Stimulated activated CD8-positive, alpha-beta memory T cell treated with anti-CD3 and anti-CD28 coated beads, Interleukin-15, amount 100 ng/mL, for 24 hours (primary cell): ENCODE measurements around the gene RAB6C.
"Not testable (repeated sequence)": the region's sequence is repeated elsewhere in the genome, so short reads cannot be mapped to it uniquely, and the experiment has no call there.

ENCODE experiments used
- DNase-seq: peaks from one replicate; pipeline ENCODE4 v3.0.0-alpha.2; 2020; ENCODE audit warnings: low read depth

RAB6C gene

DNA sequence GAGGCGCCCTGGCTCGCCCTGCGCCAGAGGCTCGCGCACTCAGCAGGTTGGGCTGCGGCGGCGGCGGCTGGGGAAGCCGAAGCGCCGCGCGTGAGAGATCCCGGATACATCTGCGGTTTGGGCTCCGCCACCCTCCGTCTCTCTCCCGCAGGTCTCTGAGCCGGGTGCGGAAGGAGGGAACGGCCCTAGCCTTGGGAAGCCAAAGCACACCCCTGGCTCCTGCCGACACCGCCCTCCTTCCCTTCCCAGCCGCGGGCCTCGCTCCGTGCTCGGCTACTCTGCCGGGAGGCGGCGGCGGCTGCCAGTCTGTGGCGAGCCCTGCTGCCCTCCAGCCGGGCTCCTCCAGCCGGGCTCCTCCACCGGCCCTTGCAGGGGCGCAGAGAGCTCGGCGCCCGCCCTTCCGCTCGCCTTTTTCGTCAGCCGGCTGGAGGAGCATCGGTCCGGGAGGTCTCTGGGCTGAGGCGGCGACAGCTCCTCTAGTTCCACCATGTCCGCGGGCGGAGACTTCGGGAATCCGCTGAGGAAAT lies at the start of gene RAB6C:
TSS of gene RAB6C (plus strand) at position 38 of the 527 bp plus-strand sequence. CDS start at position 488, 450 bp downstream.
- not testable (repeated sequence) for DNase-seq

DNA sequence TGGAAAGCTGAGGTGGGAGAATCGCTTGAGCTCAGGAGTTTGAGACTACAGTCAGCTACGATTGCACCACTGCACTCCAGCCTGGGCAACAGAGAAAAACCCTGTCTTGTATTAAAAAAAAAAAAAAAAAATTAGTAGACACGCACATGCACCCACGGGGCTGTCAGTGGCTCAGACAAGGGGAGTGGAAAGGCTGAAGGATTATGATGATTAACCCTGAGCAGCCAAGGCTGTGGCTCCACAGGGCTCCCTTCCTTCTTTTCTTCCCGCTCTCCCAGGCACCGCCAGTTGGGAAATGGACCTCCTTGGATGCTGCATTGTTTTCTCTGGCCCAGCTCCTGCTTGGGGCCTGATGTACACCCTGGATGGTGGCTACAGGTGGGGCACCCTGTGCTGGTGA lies 49.0 kb upstream of the RAB6C start:
- no peak for DNase-seq

DNA sequence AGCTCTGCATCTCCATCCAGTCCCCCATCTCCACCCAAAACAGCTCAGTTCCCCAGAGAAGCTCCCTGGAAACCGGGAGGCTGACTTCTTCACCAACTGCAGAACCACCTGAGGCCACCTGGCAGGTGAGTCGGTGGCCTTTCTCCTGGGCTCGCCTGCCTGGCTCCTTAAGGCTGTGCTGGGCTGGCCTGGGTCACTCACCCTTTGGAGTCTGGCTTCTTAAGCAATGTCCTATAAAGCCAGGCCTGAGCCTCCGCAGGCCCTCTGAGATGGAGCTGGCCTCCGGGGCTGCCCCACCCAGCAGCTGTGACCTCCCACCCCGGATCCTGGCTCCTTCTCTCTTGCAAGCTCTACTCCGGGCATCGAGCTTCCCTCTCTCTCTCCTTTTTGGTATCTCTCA lies 46.1 kb upstream of the RAB6C start:
- not testable (repeated sequence) for DNase-seq

DNA sequence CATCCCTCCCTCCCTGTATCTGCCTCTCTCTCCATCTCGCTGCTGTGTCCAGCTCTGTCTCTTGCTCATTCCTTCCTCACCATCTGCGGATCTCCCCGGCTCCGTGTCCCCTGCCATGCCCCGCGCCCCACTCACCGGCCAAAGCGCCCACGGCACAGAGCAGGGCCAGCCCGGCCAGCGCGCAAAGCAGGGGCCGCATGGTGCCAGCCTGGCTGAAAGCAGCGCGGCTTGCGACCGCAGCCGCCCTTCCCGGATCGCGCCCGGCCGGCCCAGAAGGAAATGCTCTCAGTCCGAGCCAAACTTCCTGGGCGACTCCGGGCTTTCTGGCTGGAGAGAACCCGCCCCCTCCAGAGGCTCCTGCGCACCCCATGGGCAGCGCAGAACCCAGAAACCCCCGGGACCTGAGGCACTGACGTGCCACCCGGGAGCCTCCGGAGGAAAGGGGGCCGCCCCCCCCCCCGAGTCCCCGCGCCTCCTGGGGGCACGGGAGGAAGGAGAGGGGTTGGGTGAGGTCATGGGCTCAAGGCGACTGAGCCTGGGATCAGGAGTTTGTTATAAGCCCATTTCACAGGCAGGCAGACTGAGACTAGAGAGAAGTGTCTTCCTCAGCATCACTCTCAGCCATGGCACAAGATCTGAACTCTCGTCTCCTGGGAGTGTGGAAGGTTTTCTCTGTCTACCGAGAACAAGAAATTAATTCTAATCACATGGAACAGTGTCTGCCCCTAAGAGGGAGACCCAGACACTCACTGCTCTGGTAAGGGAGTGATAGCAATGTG lies 45.2 kb upstream of the RAB6C start:
- no peak for DNase-seq

DNA sequence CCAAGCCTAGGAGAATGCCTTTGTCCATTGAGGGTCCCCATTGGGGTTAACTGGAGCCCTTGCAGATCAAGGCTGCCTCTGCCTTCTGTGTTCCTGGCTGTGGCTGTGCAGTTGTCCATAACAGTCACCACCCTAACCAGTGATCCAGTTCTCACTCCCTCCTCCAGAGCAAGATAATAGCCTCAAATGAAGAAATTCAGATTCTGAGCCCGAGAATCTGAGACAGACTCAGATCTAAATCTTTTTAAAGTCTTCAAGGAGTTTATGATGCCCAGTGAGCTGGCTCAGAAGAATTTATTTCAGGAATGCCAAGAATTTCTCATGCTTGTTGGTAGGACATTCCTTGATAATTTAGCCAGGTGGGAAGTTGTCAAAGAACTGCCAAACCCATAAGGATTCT lies 44.3 kb upstream of the RAB6C start:
- DNase-seq = no peak

DNA sequence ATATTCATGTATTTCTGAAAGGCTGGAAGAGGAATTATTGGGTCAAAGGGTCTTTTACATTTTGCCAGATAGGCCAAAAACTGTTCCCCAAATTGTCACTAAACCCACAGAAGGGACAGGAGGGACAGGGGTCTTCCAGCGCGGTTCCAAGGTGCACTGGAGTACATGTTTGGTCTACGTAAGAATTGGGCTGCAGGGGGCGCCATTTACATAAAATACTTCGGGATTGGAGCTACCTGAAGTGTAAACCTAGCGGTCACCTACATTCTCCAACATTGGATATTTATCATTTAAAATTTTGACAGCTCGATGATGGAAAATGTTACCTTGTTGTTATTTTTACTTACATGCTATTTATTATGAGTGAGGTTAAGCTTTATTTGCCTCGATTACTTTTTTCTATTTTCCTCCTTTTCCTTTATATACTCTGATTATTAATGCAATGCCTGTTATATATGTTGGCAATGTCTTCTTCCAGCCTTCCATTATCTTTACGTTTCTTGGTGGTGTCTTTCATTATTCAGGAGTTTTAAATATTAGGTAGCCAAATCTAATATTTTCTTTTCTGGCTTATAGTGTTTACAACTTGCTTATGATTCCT lies 43.0 kb upstream of the RAB6C start:
- DNase-seq = no peak

- DNase-seq = not testable (repeated sequence)
Observed at GRCh38 chr2:129938850-129939471, 40.5 kb upstream of the RAB6C start.

DNA sequence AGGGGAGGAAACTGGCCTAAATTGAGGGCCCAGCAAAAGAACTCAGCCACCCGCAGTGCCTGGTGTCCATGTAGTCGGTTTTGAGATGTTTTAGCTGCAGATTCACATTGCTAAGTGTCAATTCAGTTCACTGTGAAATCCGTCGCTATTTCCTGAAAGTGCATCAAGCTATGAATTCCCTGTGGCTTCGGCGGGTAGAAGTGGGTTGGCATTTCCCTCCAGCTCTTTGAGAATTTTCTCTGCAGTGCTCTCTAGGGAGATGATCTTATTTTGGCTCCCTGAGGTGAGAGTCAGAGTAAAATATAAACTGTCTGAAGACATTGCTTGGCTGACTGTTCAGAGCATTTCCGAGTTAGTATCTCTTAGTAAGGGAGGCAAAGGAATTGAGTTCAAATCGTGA lies 36.0 kb upstream of the RAB6C start:
- DNase-seq = not testable (repeated sequence)

- no peak for DNase-seq
Observed at GRCh38 chr2:129945557-129945956, 33.9 kb upstream of the RAB6C start.

GRCh38 chr2:129947712-129948111 lies 31.8 kb upstream of the RAB6C start:
- DNase-seq = not testable (repeated sequence)

DNA sequence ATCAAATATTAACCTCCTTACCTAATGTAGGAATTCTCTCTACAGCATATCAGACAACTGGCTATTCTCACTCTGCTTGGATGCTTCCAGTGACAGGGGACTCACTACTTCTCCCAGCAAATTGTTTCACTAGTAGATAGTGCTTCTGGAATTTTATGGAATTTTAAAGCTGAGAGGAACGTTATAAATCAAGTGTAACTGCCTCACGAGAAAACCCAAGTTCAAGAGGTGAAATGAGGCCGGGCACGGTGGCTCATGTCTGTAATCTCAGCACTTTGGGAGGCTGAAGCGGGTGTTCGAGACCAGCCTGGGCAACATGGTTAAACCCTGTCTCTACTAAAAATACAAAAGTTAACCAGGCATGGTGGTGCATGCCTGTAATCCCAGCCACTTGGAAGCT lies 23.3 kb upstream of the RAB6C start:
- DNase-seq = not testable (repeated sequence)

- no peak for DNase-seq
Observed at GRCh38 chr2:129957891-129958290, 21.6 kb upstream of the RAB6C start.

GRCh38 chr2:129958736-129959135 lies 20.7 kb upstream of the RAB6C start:
- not testable (repeated sequence) for DNase-seq

GRCh38 chr2:129968605-129969004 lies 10.9 kb upstream of the RAB6C start:
- DNase-seq = not testable (repeated sequence)

- DNase-seq = no peak
Observed at GRCh38 chr2:129975016-129975774, 4.3 kb upstream of the RAB6C start.

GRCh38 chr2:129976969-129977368 lies 2.5 kb upstream of the RAB6C start:
- DNase-seq = not testable (repeated sequence)

DNA sequence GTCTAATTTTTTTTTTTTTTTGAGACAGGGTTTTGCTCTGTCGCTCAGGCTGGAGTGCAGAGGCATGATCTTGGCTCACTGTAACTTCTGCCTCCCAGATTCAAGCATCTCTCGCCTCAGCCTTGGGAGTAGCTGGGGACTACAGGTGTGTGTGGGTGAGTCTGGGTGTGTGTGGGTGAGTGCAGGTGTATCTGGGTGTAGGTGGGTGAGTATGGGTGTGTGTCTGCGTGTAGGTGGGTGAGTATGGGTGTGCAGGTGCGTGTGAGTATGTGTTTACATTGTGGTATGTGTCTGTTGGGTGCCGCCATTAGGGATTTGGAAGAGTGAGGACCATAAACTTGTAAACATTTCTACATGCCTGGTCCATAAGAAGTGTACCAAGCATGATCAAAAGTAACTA lies 1.5 kb upstream of the RAB6C start:
- DNase-seq = no peak

- DNase-seq = not testable (repeated sequence)
Observed at GRCh38 chr2:129980246-129980645, 780 bp downstream of the RAB6C start.

- DNase-seq = not testable (repeated sequence)
Observed at GRCh38 chr2:129981689-129982088, 2.2 kb downstream of the RAB6C start.

GRCh38 chr2:129984426-129984825 lies 5.0 kb downstream of the RAB6C start:
- DNase-seq = no peak

DNA sequence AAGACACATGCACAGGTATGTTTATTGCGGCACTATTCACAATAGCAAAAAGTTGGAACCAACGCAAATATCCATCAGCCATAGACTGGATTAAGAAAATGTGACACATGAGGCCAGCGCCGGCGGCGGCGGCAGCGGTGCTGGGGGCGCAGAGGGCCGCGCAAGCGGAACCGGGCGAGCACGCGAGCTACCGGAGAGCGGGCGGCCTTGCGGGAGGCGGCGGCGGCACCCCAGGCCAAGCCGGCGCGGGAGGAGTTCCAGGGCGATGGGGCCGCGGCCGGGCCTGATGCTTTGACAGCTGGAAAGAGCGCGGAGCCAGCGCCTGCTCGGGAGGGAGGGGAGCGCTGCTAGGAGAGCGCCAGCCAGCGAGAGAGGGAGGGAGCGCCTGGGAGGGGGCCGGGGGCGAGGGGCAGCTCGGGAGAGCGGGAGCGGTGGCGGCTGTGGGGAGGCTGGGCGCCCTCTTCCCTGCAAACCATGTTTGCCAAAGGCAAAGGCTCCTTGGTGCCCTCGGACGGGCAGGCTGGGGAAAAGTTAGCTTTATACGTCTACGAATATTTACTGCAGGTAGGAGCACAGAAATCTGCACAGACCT lies 13.0 kb downstream of the RAB6C start:
- DNase-seq = not testable (repeated sequence)

DNA sequence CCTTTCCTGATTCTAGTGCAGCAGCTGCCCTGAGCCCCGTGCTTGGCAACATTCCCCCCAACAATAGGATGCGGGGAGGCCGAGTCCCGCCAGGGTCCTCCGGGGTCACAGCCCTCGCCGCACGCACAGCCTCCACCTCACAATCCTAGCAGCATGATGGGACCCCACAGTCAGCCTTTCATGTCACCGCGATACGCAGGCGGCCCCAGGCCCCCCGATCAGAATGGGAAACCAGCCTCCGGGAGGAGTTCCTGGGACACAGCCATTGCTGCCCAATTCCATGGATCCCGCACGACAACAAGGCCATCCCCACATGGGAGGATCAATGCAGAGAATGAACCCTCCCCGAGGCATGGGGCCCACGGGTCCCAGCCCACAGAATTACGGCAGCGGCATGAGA lies 13.7 kb downstream of the RAB6C start:
- not testable (repeated sequence) for DNase-seq
